Activated gamma-delta T cell treated with anti-CD3 and anti-CD28 coated beads, Interleukin-2, amount 50 U/mL, for 16 hours (primary cell): ENCODE measurements around the gene FMN2.

ENCODE experiments used
- DNase-seq: peaks from one replicate; pipeline ENCODE4 v3.0.0-alpha.2; 2020; ENCODE audit warnings: low read depth

FMN2 gene

GRCh38 chr1:240091614-240092300, at the start of gene FMN2:
Gene FMN2 (plus strand): TSS chr1:240091883. CDS start chr1:240092110, 227 bp downstream.
- no peak for DNase-seq

GRCh38 chr1:240044620-240045019, 47.1 kb upstream of the FMN2 start:
- DNase-seq, result no peak

GRCh38 chr1:240046000-240046399, 45.7 kb upstream of the FMN2 start:
- DNase-seq, result no peak

- no peak for DNase-seq
These were observed 37.5 kb upstream of the FMN2 start for GRCh38 chr1:240054109-240054701.

- no peak for DNase-seq
These were observed 35.7 kb upstream of the FMN2 start for GRCh38 chr1:240055936-240056335.

- DNase-seq, result no peak
These were observed 35.3 kb upstream of the FMN2 start for GRCh38 chr1:240056350-240056749.

GRCh38 chr1:240058049-240058448, 33.6 kb upstream of the FMN2 start:
- DNase-seq, result no peak

- no peak for DNase-seq
These were observed 22.7 kb upstream of the FMN2 start for GRCh38 chr1:240068961-240069360.

GRCh38 chr1:240070188-240070587, 21.5 kb upstream of the FMN2 start:
- no peak for DNase-seq

GRCh38 chr1:240073097-240073496, 18.6 kb upstream of the FMN2 start:
- no peak for DNase-seq

- no peak for DNase-seq
These were observed 17.3 kb upstream of the FMN2 start for GRCh38 chr1:240074422-240074821.

GRCh38 chr1:240074908-240075307, 16.8 kb upstream of the FMN2 start:
- no peak for DNase-seq

- DNase-seq, result no peak
These were observed 7.3 kb upstream of the FMN2 start for GRCh38 chr1:240084337-240084736.

- no peak for DNase-seq
These were observed 6.9 kb upstream of the FMN2 start for GRCh38 chr1:240084749-240085148.

- no peak for DNase-seq
These were observed 5.0 kb upstream of the FMN2 start for GRCh38 chr1:240086726-240087125.

GRCh38 chr1:240090014-240090413, 1.7 kb upstream of the FMN2 start:
- DNase-seq, result no peak

GRCh38 chr1:240090957-240091600, 604 bp upstream of the FMN2 start:
- no peak for DNase-seq

- no peak for DNase-seq
These were observed 827 bp downstream of the FMN2 start for GRCh38 chr1:240092301-240093119.

- no peak for DNase-seq
These were observed 1.7 kb downstream of the FMN2 start for GRCh38 chr1:240093120-240093961.

- no peak for DNase-seq
These were observed 2.5 kb downstream of the FMN2 start for GRCh38 chr1:240094041-240094722.

- DNase-seq, result no peak
These were observed 5.3 kb downstream of the FMN2 start for GRCh38 chr1:240096974-240097373.
